Coronary artery (tissue), 2 donors: ENCODE results near the gene MYO16.

Experiments used
- DNase-seq: peaks from one replicate; pipeline ENCODE4 v3.0.0-alpha.2; 2017; ENCODE audit warnings: low spot score
- H3K27ac ChIP-seq, 2 donors: fragments of 200-600 bp; sonication (generic); one replicate each; pipeline ENCODE4 v1.5.1; 2016 to 2019
- H3K4me3 ChIP-seq: fragments of 200-600 bp; sonication (generic); 2 replicates; pipeline ENCODE4 v1.5.1; 2016; ENCODE audit warnings: mild to moderate bottlenecking, moderate library complexity
- CTCF ChIP-seq: fragments of 200-600 bp; sonication (generic); IDR thresholded peaks from one replicate; pipeline ENCODE4 v1.5.1; 2019; ENCODE audit warnings: antibody characterized with exemption

MYO16 gene

GRCh38 chr13:109199280-109199679 is 569.9 kb downstream of the MYO16 start:
- no peak for DNase-seq
- H3K27ac ChIP-seq = no peak overlapping the region
- H3K4me3 ChIP-seq = no peak overlapping the region
- TF ChIP-seq CTCF = no peak

GRCh38 chr13:109200556-109200955 is 571.1 kb downstream of the MYO16 start:
- no peak overlapping the region for H3K4me3 ChIP-seq
- no peak for TF ChIP-seq CTCF
- H3K27ac ChIP-seq = no peak overlapping the region
- DNase-seq = no peak

GRCh38 chr13:109203587-109203986 is 574.2 kb downstream of the MYO16 start:
- H3K27ac ChIP-seq = no peak overlapping the region
- H3K4me3 ChIP-seq = no peak overlapping the region
- DNase-seq = no peak
- TF ChIP-seq CTCF = no peak

GRCh38 chr13:109204252-109204651 is 574.8 kb downstream of the MYO16 start:
- no peak for DNase-seq
- Histone ChIP-seq H3K27ac (no peak overlapping the region), H3K4me3 (no peak overlapping the region)
- no peak for TF ChIP-seq CTCF

- TF ChIP-seq CTCF = no peak
- DNase-seq = no peak
- no peak overlapping the region for H3K4me3 ChIP-seq
- no peak overlapping the region for H3K27ac ChIP-seq
These were observed 575.2 kb downstream of the MYO16 start for GRCh38 chr13:109204657-109205056.

GRCh38 chr13:109205315-109205714 is 575.9 kb downstream of the MYO16 start:
- no peak for DNase-seq
- no peak for TF ChIP-seq CTCF
- H3K27ac ChIP-seq = no peak overlapping the region
- no peak overlapping the region for H3K4me3 ChIP-seq

GRCh38 chr13:109206616-109207015 is 577.2 kb downstream of the MYO16 start:
- no peak for TF ChIP-seq CTCF
- no peak for DNase-seq
- Histone ChIP-seq H3K27ac (no peak overlapping the region), H3K4me3 (no peak overlapping the region)
